Nephron progenitor cell (in vitro differentiated cells): ENCODE data around the gene GADD45GIP1.

Experiments
- DNase-seq: peaks from one replicate; pipeline ENCODE4 v3.0.0; 2021
- H3K27ac Mint-ChIP-seq: 2 replicates; pipeline ENCODE4 v1.8.0; 2021; ENCODE audit warnings: mild to moderate bottlenecking, moderate library complexity, mixed read lengths
- H3K27me3 Mint-ChIP-seq: 2 replicates; pipeline ENCODE4 v1.8.0; 2021; ENCODE audit warnings: mild to moderate bottlenecking, low read depth, mixed read lengths; ENCODE audit not compliant: poor library complexity
- H3K36me3 Mint-ChIP-seq: 2 replicates; pipeline ENCODE4 v1.8.0; 2021; ENCODE audit warnings: low read depth, mixed read lengths
- H3K4me1 Mint-ChIP-seq: 2 replicates; pipeline ENCODE4 v1.8.0; 2021; ENCODE audit warnings: mixed read lengths
- H3K4me3 Mint-ChIP-seq: 2 replicates; pipeline ENCODE4 v1.8.0; 2021; ENCODE audit warnings: mild to moderate bottlenecking, moderate library complexity, mixed read lengths
- H3K9me3 Mint-ChIP-seq: 2 replicates; pipeline ENCODE4 v1.8.0; 2021; ENCODE audit warnings: mild to moderate bottlenecking, moderate library complexity, mixed read lengths
- CTCF ChIP-seq: fragments of 200-600 bp; sonication (generic); IDR thresholded peaks from 2 replicates; pipeline ENCODE4 v1.5.0; 2021; ENCODE audit warnings: antibody characterized with exemption

Gene GADD45GIP1

DNA sequence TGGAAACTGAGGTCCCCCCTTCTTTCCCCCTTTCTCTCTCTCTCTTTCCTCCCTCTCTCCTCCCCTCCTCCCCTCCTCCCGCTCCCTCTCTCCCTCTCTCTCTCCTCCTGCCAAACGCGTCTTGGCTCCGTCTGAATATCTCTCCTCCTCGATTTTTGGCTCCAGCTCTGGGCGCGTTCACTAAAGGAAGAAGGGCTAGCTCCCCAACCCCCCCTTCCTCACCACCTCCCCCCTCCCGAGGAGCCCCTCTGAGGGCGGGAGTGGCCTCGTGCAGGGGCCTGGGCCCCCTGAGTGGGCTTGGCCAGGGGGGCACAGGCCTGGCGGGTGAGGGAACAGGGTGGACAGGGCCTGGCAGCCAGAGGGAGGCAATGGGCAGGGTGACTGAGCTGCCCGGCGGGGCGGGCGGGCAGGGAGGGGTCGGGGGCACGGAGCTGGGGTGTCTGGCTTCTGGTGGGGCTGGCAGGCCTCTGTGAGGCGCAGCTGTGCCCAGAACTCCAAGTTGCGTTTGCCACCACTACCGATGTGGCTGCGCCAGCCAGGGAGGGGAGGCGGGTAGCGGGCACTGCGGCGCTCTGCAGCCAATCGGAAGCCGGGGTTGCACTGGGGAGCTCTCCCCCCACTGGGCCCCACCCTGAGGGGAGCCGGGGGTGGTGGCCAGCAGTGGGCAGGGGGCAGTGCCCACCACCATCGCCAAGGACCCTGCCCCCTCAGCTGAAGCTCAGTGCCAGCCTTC, 45.3 kb upstream of the GADD45GIP1 start:
- TF ChIP-seq CTCF, result no peak
- Mint-ChIP-seq H3K9me3 (no peaks in the 10 kb centered on the region), H3K36me3 (no peaks in the 10 kb centered on the region), H3K4me3 (no peak overlapping the region), H3K27ac (no peak overlapping the region), H3K27me3 (peaks cover 97% of the 10 kb centered on the region), H3K4me1 (no peaks in the 10 kb centered on the region)
- no peak for DNase-seq

DNA sequence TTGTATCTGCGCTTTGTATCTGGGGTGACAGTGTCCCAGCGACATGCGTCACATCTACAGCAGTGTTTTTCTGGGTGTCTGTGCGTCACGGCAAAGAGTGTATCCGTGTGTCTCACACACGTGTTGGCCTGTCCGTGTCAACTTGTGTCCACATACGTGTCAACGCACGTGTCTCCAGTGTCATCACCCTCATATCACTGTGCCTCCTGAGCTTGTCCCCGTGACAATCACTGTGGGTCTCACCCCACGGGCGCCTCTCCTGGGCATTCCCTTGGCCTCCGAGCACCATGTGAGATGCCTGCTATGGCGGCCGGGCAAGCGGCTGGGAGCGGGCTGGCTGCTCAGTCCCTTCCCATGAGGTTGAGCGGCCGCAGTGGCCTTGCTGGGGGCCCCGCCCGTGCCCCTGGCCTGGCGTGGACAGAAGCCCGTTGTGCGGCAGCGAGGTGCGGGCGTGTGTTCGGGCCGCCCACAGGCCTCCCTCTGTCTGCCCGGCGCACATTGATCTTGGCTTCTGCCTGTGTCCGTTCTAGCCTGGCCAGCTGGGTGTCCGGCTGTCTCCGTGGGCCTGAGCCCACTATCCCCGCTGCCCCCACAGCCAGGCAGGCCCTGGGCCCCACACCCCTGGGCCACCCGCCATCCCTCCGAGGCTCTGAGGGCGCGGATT, 44.6 kb upstream of the GADD45GIP1 start:
- H3K36me3 Mint-ChIP-seq, result no peaks in the 10 kb centered on the region
- peaks cover 97% of the 10 kb centered on the region for H3K27me3 Mint-ChIP-seq
- H3K27ac Mint-ChIP-seq, result no peak overlapping the region
- no peak for DNase-seq
- no peaks in the 10 kb centered on the region for H3K9me3 Mint-ChIP-seq
- no peaks in the 10 kb centered on the region for H3K4me1 Mint-ChIP-seq
- no peak overlapping the region for H3K4me3 Mint-ChIP-seq
- no peak for TF ChIP-seq CTCF

GRCh38 chr19:13001166-13001501, 44.1 kb upstream of the GADD45GIP1 start:
- no peak overlapping the region for H3K27ac Mint-ChIP-seq

GRCh38 chr19:12997967-12998940, 41.2 kb upstream of the GADD45GIP1 start:
- H3K27me3 Mint-ChIP-seq, result peaks cover 70% of the 10 kb centered on the region
- H3K9me3 Mint-ChIP-seq, result peaks cover 4% of the 10 kb centered on the region
- no peak overlapping the region for H3K27ac Mint-ChIP-seq
- no peaks in the 10 kb centered on the region for H3K36me3 Mint-ChIP-seq
- no peak overlapping the region for H3K4me3 Mint-ChIP-seq
- no peak for TF ChIP-seq CTCF
- peaks cover 5% of the 10 kb centered on the region for H3K4me1 Mint-ChIP-seq
- no peak for DNase-seq

More at GRCh38 chr19:13001166-13001501, 44.1 kb upstream of the GADD45GIP1 start:
- H3K4me1 Mint-ChIP-seq, result no peaks in the 10 kb centered on the region
- no peak for TF ChIP-seq CTCF
- no peak overlapping the region for H3K4me3 Mint-ChIP-seq
- DNase-seq, result no peak
- H3K36me3 Mint-ChIP-seq, result no peaks in the 10 kb centered on the region
- peaks cover 95% of the 10 kb centered on the region for H3K27me3 Mint-ChIP-seq
- H3K9me3 Mint-ChIP-seq, result no peaks in the 10 kb centered on the region

DNA sequence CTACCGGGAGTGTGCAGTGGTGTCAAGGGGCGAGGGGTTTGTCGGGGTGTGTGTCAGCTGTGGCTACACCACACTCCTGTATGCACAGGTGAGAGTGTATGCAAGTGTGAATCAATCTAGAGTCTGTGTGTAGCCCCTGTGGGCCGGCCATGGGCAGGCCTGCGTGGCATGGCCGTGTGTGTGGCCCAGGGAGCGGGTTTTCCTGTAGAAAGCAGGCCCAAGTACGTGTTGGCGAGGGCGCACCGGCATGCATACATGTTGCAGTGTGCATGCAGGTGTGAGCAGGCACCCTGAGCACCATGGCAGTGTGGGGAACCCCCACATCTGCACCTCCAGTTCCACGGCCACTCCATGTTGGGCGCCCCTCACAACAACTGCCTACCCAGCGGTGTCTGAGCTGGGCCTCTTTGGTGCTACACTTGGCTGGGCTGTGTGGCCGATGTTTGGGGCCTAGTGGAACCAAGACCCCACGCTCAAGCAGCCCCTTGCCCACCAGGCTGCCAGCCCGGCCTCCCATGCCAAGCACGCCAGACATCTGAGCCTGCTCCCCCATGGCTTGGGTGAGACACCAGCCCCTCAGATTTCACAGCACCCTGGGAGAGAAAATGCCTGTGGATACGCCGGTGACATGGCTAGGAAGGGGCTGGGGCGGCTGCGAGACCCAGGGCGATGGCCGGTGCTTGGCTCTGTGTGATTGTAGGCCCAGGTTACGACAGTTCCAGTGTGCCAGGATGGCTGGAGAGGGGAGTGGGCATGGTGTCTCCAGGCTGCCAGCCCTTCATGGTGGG, 40.4 kb upstream of the GADD45GIP1 start:
- Mint-ChIP-seq H3K27ac (no peak overlapping the region), H3K36me3 (no peaks in the 10 kb centered on the region), H3K4me1 (peaks cover 5% of the 10 kb centered on the region), H3K9me3 (peaks cover 7% of the 10 kb centered on the region), H3K27me3 (peaks cover 61% of the 10 kb centered on the region), H3K4me3 (no peak overlapping the region)
- no peak for TF ChIP-seq CTCF
- DNase-seq, result no peak
